ENCODE data around the gene LRCH4. TPM values are rescaled to one million over a fixed set of nuclear protein-coding genes. Genes with fewer than 3 reads are reported as not detected.

Gene LRCH4
- total and polyA plus RNA-seq, 8 donors = 16.4 to 106 (median 27.7) TPM

DNA sequence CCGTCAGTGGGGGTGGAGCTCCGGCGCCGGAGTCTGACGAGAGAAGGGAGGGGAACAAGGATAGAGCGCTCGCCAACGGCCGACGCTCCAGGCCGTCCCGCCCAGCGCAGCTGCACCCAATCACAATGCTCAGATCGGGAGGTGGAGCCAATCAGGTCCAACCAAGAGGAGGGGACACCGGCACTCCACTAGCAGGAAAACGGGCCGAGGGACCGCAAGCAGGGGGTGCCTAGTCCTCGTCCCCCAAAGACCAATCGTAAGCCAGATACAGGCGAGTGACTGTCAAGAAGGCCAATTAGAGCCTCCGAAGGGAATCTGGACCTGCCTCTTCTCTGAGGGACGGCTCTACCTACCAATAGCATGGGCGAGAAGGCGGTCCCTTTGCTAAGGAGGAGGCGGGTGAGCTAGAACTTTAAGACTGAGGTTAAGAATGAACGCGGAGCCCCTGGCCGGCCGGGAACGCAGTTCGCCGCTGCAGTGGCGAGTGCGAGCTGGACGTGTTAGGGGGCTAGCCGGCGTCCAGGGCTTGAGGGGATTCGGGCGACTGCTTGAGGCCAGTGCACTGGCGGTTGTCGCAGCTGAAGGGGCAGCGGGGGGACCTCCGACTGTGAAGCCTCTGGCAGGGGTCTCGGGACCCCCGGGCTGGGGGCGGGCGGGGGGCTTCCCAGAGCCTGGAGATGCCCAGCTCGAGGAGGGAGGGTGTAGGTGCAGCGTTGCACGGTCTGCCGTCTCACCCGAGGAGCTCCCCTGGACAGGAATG, 517 bp upstream of the LRCH4 start, which contains the start of gene FBXO24:
FBXO24 (plus strand) TSS at position 63 of the 760 bp plus-strand sequence; CDS start at position 361, 298 bp downstream.
- TF ChIP-seq CTCF (IDR thresholded peaks at IDR 0.05) = no peak
- 0% methylated on average over 49 to 53 of the region's 53 CpGs for WGBS, 2 donors

GRCh38 chr7:100584683-100585510, 1.0 kb downstream of the LRCH4 start:
- H3K9me3 ChIP-seq = no peaks in the 10 kb centered on the region
- no peaks in the 10 kb centered on the region for H3K27me3 ChIP-seq
- peak overlapping the region; percentile 98 to 100 (median 99) for H3K27ac ChIP-seq
- H3K4me1 ChIP-seq = peaks cover 19 to 28% (median 24%) of the 10 kb centered on the region in 3 donors
- FAIRE-seq = no peak
- peak overlapping the region; percentile 85 to 100 (median 98) for H3K4me3 ChIP-seq
- peak; percentile 0 to 13 (median 0) for ATAC-seq
- peak in 5 of 6 donors; percentile 75 to 81 (median 77) for DNase-seq
- peaks cover 2 to 15% (median 13%) of the 10 kb centered on the region in 3 donors for H3K36me3 ChIP-seq
- TF ChIP-seq CTCF (IDR thresholded peaks at IDR 0.05) = no peak
- 1 to 2% methylated on average over 18 to 20 of the region's 20 CpGs for WGBS, 2 donors
- intact Hi-C loops (cut with DNase I) = no loop called here

More for the DNA sequence above, 517 bp upstream of the LRCH4 start, which contains the start of gene FBXO24:
- peak; percentile 98 for FAIRE-seq
- H3K4me1 ChIP-seq = peaks cover 19 to 26% (median 24%) of the 10 kb centered on the region in 3 donors
- peak within 1 kb of the TSS; percentile 85 to 100 (median 98) for H3K4me3 ChIP-seq
- ATAC-seq = peak in 2 of 4 donors; percentile 77 to 91
- H3K27me3 ChIP-seq = no peaks in the 10 kb centered on the region
- peak within 1 kb of the TSS; percentile 98 to 100 (median 99) for H3K27ac ChIP-seq
- intact Hi-C loops (cut with DNase I) = no loop called here
- H3K36me3 ChIP-seq = peaks cover 0 to 7% (median 5%) of the 10 kb centered on the region in 3 donors
- no peaks in the 10 kb centered on the region for H3K9me3 ChIP-seq
- DNase-seq = peak; percentile 86 to 100 (median 100)

GRCh38 chr7:100584054-100584682, 1.8 kb downstream of the LRCH4 start:
- Histone ChIP-seq H3K9me3 (no peaks in the 10 kb centered on the region), H3K27ac (peak overlapping the region; percentile 98 to 100 (median 99)), H3K27me3 (no peaks in the 10 kb centered on the region), H3K4me1 (peaks cover 19 to 28% (median 24%) of the 10 kb centered on the region in 3 donors), H3K36me3 (peaks cover 3 to 22% (median 13%) of the 10 kb centered on the region in 3 donors), H3K4me3 (peak overlapping the region in 3 of 4 donors; percentile 85 to 100 (median 99))
- intact Hi-C loops (cut with DNase I) = no loop called here
- DNase-seq = peak in 1 of 6 donors; percentile 31
- WGBS, 2 donors = 42 to 47% methylated on average over 15 of the region's 15 CpGs
- no peak for ATAC-seq
- no peak for TF ChIP-seq CTCF (IDR thresholded peaks at IDR 0.05)
- no peak for FAIRE-seq

- peak overlapping the region in 2 of 4 donors; percentile 85 to 100 for H3K4me3 ChIP-seq
- FAIRE-seq (no peak), ATAC-seq (no peak), DNase-seq (peak in 4 of 6 donors; percentile 6 to 74 (median 68))
- 34 to 38% methylated on average over 23 of the region's 23 CpGs for WGBS, 2 donors
- intact Hi-C loops (cut with DNase I) = no loop called here
- peaks cover 19 to 28% (median 24%) of the 10 kb centered on the region in 3 donors for H3K4me1 ChIP-seq
- H3K36me3 ChIP-seq = peaks cover 3 to 25% (median 17%) of the 10 kb centered on the region in 3 donors
- H3K27me3 ChIP-seq = no peaks in the 10 kb centered on the region
- H3K9me3 ChIP-seq = no peaks in the 10 kb centered on the region
- H3K27ac ChIP-seq = peak overlapping the region; percentile 98 to 100 (median 99)
- no peak for TF ChIP-seq CTCF (IDR thresholded peaks at IDR 0.05)
These were observed 2.5 kb downstream of the LRCH4 start for GRCh38 chr7:100583132-100584053.

Measured in pancreas (tissue), 10 donors.